22Rv1 (cell line): ENCODE measurements around the gene FAM81A.

Experiments used
- ZFX ChIP-seq: fragments of 450-650 bp; IDR thresholded peaks from 2 replicates; pipeline ENCODE4 v1.6.1; 2017; ENCODE audit warnings: antibody characterized with exemption, borderline replicate concordance
- TF ChIP-seq, protein P1 (sequence below): fragments of 450-650 bp; IDR thresholded peaks from 2 replicates; pipeline ENCODE4 v1.5.1; 2017; ENCODE audit warnings: mild to moderate bottlenecking

DNA sequence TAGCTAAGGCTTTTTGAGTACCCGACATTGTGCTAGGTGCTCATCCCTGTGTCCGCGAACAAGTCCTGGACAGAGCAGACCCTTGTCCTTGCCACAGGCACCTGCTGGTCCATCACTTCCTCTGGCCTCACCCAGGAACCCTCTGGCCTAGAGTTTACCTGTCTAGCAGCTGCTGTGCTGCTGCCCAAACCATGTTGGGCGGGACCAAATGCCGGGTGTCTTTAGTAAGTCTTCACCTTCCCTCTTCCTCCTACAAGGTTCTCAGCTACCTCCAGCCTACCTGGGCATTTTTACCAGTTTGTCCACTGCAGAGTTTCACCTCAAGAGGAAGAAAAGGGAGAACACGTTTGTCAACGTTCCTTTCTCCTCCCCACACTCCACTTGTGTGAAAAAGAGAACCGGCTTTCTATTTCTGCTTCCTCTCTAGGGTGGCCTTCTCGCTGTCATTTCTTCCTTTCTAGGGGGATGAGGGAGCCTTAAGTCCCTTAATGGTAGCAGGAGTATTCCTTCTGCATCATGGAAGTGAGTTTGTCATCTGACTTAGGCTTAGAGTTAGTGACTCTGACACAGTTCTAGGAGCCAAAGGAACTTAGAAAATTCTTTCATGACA lies 93.2 kb downstream of the FAM81A start:
- TF ChIP-seq, protein P1, sequence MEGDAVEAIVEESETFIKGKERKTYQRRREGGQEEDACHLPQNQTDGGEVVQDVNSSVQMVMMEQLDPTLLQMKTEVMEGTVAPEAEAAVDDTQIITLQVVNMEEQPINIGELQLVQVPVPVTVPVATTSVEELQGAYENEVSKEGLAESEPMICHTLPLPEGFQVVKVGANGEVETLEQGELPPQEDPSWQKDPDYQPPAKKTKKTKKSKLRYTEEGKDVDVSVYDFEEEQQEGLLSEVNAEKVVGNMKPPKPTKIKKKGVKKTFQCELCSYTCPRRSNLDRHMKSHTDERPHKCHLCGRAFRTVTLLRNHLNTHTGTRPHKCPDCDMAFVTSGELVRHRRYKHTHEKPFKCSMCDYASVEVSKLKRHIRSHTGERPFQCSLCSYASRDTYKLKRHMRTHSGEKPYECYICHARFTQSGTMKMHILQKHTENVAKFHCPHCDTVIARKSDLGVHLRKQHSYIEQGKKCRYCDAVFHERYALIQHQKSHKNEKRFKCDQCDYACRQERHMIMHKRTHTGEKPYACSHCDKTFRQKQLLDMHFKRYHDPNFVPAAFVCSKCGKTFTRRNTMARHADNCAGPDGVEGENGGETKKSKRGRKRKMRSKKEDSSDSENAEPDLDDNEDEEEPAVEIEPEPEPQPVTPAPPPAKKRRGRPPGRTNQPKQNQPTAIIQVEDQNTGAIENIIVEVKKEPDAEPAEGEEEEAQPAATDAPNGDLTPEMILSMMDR = no peak
- TF ChIP-seq ZFX = no peak
